ENCODE results near the gene OR5L2.

Gene OR5L2

DNA sequence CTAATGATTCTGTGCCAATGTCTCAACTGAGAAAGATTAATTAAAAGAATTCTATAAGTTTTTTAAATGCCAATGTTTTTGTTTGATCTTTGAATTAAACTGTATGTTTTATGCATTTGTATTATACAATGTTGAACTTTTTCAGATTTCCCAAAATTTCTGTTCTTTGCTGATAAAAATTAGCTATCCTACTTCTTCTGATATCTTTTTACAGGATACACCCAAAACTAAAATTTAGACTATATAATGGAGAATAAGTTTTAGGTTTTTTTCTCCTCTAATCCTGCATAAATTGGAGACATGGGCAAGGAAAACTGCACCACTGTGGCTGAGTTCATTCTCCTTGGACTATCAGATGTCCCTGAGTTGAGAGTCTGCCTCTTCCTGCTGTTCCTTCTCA, at the start of gene OR5L2:
OR5L2 (plus strand) TSS at position 301 of the 400 bp plus-strand sequence; CDS start at position 301, 0 bp downstream.
- ChIA-PET CTCF (no interaction called here), POLR2A (no interaction called here)
- TF ChIP-seq TARDBP (IDR thresholded peaks at IDR 0.05) (no peak), L3MBTL2 (conservative IDR thresholded peaks at IDR 0.05) (no peak), ZNF384 (IDR thresholded peaks at IDR 0.05) (no peak)
- no peak for DNase-seq (ENCODE audit: extremely low spot score)

DNA sequence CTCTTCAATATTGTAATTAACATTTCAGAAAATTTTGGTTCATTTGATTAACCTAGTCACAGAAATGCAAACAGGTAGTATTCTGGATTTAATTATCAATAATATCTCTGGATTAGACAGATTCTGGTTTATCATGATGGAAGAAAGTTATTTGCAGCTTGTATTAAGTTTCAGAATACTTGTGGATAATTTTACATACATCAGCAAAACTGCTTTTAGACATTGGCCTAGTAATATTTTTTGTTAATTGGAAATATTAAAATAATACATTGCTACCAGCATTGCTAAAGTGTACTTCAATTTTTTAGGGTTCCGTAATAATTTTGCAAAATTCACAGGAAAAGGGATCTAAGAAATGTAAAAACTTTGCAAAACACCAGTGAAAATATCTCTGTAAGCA, 35.4 kb upstream of the OR5L2 start:
- TF ChIP-seq TARDBP (IDR thresholded peaks at IDR 0.05) (no peak), SUZ12 (IDR thresholded peaks at IDR 0.05) (no peak)
- CTCF ChIA-PET = no interaction called here
- POLR2A ChIA-PET = no interaction called here
- DNase-seq (ENCODE audit: extremely low spot score) = no peak

DNA sequence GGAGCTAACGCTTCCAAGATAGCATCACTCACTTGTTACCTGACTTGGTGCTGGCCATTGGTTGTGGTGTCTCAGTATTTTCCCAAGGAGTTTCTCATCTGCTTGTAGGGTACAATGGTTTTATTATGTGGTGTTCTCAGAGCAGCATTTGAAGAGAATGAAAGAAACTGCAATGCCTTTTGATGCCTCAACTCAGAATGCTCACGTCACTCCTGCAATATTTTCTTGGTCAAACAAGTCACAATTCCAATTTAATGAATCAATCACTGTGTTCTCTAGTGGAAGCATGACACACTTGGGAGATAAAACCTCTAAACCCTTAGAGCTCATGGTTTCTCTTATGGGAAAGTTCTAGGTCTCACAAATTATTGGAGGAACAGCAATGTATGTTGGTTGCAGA, 33.7 kb upstream of the OR5L2 start:
- CTCF ChIA-PET = no interaction called here

DNA sequence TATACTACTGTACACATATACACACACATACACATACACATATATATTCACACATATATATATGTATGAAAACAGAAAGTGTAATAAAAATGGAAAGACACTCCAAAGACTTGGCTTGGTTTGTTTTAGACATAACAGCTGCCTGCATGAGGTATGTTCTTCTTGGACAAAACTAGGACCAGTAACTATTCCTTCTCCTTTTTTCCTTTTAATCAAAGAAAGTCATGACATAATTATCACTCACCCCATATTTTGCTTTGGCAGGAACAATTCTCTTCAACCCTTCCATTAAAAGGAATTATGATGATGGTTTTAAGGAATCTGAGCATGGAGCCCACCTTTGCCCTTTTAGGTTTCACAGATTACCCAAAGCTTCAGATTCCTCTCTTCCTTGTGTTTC, 31.8 kb upstream of the OR5L2 start, which contains the start of gene OR5D14:
OR5D14 (plus strand) TSS at position 301 of the 400 bp plus-strand sequence; CDS start at position 301, 0 bp downstream.
- ChIA-PET CTCF (no interaction called here), POLR2A (no interaction called here)
- no peak for DNase-seq (ENCODE audit: extremely low spot score)
- TF ChIP-seq FOXM1 (IDR thresholded peaks at IDR 0.05; ENCODE audit: borderline replicate concordance) (no peak), NFRKB (IDR thresholded peaks at IDR 0.05) (no peak), HDGF (IDR thresholded peaks at IDR 0.05; ENCODE audit: borderline replicate concordance) (no peak), SP1 (IDR thresholded peaks at IDR 0.05) (no peak), SUZ12 (IDR thresholded peaks at IDR 0.05) (no peak), CTBP1 (IDR thresholded peaks at IDR 0.05; ENCODE audit: borderline replicate concordance) (no peak), ELF4 (IDR thresholded peaks at IDR 0.05) (no peak), TARDBP (IDR thresholded peaks at IDR 0.05) (no peak), FOXK2 (IDR thresholded peaks at IDR 0.05) (no peak), LEF1 (IDR thresholded peaks at IDR 0.05; ENCODE audit: borderline replicate concordance) (no peak), ARNT (IDR thresholded peaks at IDR 0.05) (no peak), ZNF384 (IDR thresholded peaks at IDR 0.05) (no peak), L3MBTL2 (conservative IDR thresholded peaks at IDR 0.05) (no peak), FOXA1 (IDR thresholded peaks at IDR 0.05) (no peak), BHLHE40 (IDR thresholded peaks at IDR 0.05; ENCODE audit: borderline replicate concordance) (no peak)
- TF ChIP-seq, protein P1, sequence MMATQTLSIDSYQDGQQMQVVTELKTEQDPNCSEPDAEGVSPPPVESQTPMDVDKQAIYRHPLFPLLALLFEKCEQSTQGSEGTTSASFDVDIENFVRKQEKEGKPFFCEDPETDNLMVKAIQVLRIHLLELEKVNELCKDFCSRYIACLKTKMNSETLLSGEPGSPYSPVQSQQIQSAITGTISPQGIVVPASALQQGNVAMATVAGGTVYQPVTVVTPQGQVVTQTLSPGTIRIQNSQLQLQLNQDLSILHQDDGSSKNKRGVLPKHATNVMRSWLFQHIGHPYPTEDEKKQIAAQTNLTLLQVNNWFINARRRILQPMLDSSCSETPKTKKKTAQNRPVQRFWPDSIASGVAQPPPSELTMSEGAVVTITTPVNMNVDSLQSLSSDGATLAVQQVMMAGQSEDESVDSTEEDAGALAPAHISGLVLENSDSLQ (IDR thresholded peaks at IDR 0.05) = no peak

More for the DNA sequence above, 33.7 kb upstream of the OR5L2 start:
- no peak for DNase-seq (ENCODE audit: extremely low spot score)
- no peak for TF ChIP-seq SUZ12 (IDR thresholded peaks at IDR 0.05)
- no peak for TF ChIP-seq ELF4 (IDR thresholded peaks at IDR 0.05)
- TF ChIP-seq ARNT (IDR thresholded peaks at IDR 0.05) = no peak
- TF ChIP-seq TARDBP (IDR thresholded peaks at IDR 0.05) = no peak
- POLR2A ChIA-PET = no interaction called here

DNA sequence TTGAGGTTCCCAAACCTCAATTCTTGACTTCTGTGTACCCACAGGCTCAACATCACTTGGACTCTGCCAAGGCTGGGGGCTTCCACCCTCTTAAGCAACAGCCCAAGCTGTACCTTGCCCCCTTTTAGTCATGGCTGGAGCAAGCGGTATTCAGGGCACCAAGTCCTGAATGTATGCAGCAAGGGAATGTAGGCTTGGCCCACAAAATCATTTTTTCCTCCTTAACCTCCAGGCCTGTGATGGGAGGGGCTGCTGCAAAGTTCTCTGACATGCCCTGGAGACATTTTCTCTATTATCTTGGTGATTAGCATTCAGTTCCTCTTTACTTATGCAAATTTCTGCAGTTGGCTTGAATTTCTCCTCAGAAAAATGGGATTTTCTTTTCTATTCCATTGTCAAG, 20.8 kb upstream of the OR5L2 start:
- POLR2A ChIA-PET = no interaction called here
- DNase-seq (ENCODE audit: extremely low spot score) = no peak
- CTCF ChIA-PET = no interaction called here
- no peak for TF ChIP-seq L3MBTL2 (conservative IDR thresholded peaks at IDR 0.05)
- TF ChIP-seq ZNF384 (IDR thresholded peaks at IDR 0.05) = no peak
- no peak for TF ChIP-seq CTBP1 (IDR thresholded peaks at IDR 0.05; ENCODE audit: borderline replicate concordance)
- no peak for TF ChIP-seq HDGF (IDR thresholded peaks at IDR 0.05; ENCODE audit: borderline replicate concordance)
- TF ChIP-seq FOXK2 (IDR thresholded peaks at IDR 0.05) = no peak
- no peak for TF ChIP-seq ARNT (IDR thresholded peaks at IDR 0.05)
- no peak for TF ChIP-seq FOXA1 (IDR thresholded peaks at IDR 0.05)
- no peak for TF ChIP-seq LEF1 (IDR thresholded peaks at IDR 0.05; ENCODE audit: borderline replicate concordance)
- no peak for TF ChIP-seq NFRKB (IDR thresholded peaks at IDR 0.05)

DNA sequence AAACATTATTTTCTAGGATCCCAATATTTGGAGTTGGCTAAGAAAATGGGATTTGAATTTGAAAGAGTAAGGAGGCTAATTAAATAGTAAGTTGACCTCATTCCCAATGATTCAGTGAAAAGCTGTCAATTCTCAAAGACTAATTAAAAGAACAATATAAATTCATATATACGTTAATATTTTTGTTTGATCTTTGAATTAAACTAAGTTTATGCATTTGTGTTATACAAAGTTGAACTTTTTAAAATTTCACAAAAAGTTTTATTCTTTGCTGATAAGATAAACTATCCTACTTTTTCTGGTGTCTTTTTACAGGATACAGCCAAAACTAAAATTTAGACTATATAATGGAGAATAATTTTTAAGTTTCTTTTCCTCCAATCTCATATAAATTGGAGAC, 16.0 kb upstream of the OR5L2 start, which contains the start of gene OR5L1:
OR5L1 (plus strand) TSS at position 301 of the 400 bp plus-strand sequence. CDS start 100 bp downstream, outside the sequence.
- DNase-seq (ENCODE audit: extremely low spot score) = no peak
- POLR2A ChIA-PET = no interaction called here
- CTCF ChIA-PET = no interaction called here
- TF ChIP-seq NFRKB (IDR thresholded peaks at IDR 0.05) (no peak), FOXA1 (IDR thresholded peaks at IDR 0.05) (no peak), FOXM1 (IDR thresholded peaks at IDR 0.05; ENCODE audit: borderline replicate concordance) (no peak), TARDBP (IDR thresholded peaks at IDR 0.05) (no peak), SUZ12 (IDR thresholded peaks at IDR 0.05) (no peak), L3MBTL2 (conservative IDR thresholded peaks at IDR 0.05) (no peak), ARNT (IDR thresholded peaks at IDR 0.05) (no peak), BHLHE40 (IDR thresholded peaks at IDR 0.05; ENCODE audit: borderline replicate concordance) (no peak), SP1 (IDR thresholded peaks at IDR 0.05) (no peak), ELF4 (IDR thresholded peaks at IDR 0.05) (no peak), FOXK2 (IDR thresholded peaks at IDR 0.05) (no peak), CTBP1 (IDR thresholded peaks at IDR 0.05; ENCODE audit: borderline replicate concordance) (no peak), HDGF (IDR thresholded peaks at IDR 0.05; ENCODE audit: borderline replicate concordance) (no peak), ZNF384 (IDR thresholded peaks at IDR 0.05) (no peak)
- TF ChIP-seq, protein P1 (IDR thresholded peaks at IDR 0.05) = no peak

DNA sequence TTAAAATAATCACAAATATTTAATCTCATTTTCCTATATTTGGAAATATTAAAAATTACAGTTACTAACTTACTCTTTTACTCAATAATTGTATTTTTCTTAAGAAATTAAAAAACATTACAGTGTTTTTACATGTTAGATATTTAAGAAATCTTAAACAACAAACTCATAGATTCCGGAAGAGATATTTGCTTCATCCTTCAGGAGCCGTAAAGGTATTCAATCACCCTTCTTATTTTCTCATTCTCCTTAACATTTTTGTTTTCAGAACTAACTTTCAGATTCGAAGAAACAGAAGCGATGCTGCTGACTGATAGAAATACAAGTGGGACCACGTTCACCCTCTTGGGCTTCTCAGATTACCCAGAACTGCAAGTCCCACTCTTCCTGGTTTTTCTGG, 7.7 kb upstream of the OR5L2 start, which contains the start of gene OR5D18:
OR5D18 (plus strand) TSS at position 301 of the 400 bp plus-strand sequence; CDS start at position 301, 0 bp downstream.
- ChIA-PET CTCF (no interaction called here), POLR2A (no interaction called here)
- TF ChIP-seq FOXM1 (IDR thresholded peaks at IDR 0.05; ENCODE audit: borderline replicate concordance) (no peak), LEF1 (IDR thresholded peaks at IDR 0.05; ENCODE audit: borderline replicate concordance) (no peak), NFRKB (IDR thresholded peaks at IDR 0.05) (no peak), L3MBTL2 (conservative IDR thresholded peaks at IDR 0.05) (no peak), ZNF384 (IDR thresholded peaks at IDR 0.05) (no peak), HDGF (IDR thresholded peaks at IDR 0.05; ENCODE audit: borderline replicate concordance) (no peak), FOXK2 (IDR thresholded peaks at IDR 0.05) (no peak), ELF4 (IDR thresholded peaks at IDR 0.05) (no peak), ARNT (IDR thresholded peaks at IDR 0.05) (no peak), SP1 (IDR thresholded peaks at IDR 0.05) (no peak), CTBP1 (IDR thresholded peaks at IDR 0.05; ENCODE audit: borderline replicate concordance) (no peak), TARDBP (IDR thresholded peaks at IDR 0.05) (no peak), BHLHE40 (IDR thresholded peaks at IDR 0.05; ENCODE audit: borderline replicate concordance) (no peak), FOXA1 (IDR thresholded peaks at IDR 0.05) (no peak), SUZ12 (IDR thresholded peaks at IDR 0.05) (no peak)
- TF ChIP-seq, protein P1 (IDR thresholded peaks at IDR 0.05) = no peak
- no peak for DNase-seq (ENCODE audit: extremely low spot score)
